HL-60/S4 (cell line): ENCODE results near the gene TBC1D21.

Experiments
- in situ Hi-C: fragments of 300-500 bp; cut with MboI; formaldehyde crosslinking; loops from 2 replicates; pipeline ENCODE4 v1.14.3; 2022; ENCODE audit warnings: low sequenced_read_pairs

The TBC1D21 gene

GRCh38 chr15:73888224-73889041 lies 15.1 kb downstream of the TBC1D21 start:
- in situ Hi-C loops, result no loop called here

- in situ Hi-C loops, result no loop called here
Measured at GRCh38 chr15:73889053-73889761, 15.8 kb downstream of the TBC1D21 start.

DNA sequence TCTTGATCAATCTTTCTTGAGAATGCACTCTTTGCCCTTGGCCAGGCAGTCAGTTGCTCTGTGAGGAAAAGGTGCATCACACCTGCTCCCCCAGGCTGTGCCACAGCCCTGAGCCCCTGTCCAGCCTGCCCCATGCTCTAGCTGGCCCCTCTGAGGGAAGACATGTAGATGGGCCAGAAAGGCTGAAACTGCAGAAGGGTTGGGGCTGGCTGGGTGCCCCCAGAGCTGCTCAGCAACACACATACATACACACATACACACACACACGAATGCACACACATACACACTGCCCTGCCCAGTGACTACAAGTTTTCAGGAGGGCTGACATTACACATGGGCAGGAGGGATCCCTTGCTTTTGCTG lies 16.4 kb downstream of the TBC1D21 start:
- in situ Hi-C loops, result no loop called here

- in situ Hi-C loops, result no loop called here
Measured at GRCh38 chr15:73891328-73892315, 18.3 kb downstream of the TBC1D21 start.

DNA sequence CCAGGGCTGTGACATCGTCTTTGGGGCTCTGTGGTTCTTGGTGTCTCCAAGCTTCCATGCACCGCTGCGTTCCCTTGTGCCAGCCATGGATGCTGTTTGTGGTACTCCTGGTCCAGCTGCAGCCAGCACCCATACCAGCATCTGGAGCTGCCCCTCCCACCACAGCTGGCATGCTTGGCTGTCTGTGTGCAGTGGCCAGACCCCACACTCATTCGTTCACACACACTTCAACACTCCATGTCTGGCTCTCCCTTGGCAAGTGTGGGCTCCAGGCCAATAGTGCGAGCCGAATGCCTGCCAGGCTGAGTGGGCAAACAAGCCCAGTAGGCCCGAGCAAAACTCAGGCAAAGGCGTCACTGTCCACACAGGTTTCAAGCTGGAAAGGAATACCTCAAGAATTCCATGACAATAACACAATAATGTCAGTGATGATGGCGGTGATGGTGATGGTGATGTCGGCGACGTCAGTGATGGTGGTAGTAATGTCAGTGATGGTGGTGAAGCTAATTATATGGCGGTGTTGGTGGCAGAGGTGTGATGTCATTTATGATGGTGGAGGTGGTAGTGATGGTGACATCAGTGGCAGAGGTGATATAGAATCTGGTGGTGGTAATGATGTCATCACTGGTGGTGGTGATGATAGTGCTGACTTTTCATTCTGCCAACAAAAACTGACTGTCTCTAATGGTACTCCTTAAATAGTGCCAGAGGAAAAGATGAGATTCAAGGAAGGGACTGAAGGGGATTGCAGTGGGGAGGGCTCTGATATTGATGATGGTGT lies 19.3 kb downstream of the TBC1D21 start:
- in situ Hi-C loops, result no loop called here

DNA sequence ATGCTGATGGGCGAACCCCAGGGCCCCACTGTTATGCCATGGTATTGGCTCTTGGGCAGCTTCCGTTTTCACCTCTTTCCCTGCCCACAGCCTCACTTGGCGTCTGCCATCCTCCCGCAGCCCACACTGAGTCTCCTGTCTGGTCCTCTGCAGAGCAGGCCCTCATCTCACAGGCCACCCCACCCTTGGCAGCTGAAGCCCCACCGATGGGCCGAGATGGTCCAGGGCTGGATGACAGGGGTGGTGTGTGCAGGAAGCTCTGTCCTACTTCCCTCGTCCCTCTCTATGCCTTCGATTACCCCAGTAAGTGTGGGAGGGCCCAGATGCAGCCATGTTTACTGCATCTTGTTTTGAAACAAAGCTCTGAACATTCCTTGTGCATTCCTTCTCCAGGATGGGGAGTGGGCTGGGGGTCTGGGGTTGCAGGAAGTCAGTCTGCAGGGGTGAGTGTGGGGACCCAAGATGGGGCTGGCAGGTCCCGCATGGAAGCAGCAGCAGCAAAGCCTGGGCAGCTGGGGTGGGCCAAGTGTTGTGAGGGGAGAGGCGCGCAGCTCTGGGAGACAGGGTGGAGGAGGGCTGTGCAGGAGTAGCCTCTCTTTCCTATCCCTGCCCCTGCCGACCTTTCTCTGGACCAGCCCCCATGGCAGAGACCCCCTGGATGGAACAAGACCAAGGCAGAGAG lies 20.9 kb downstream of the TBC1D21 start:
- in situ Hi-C loops, result no loop called here

- in situ Hi-C loops, result no loop called here
Measured at GRCh38 chr15:73897441-73898261, 24.3 kb downstream of the TBC1D21 start.

- in situ Hi-C loops, result no loop called here
Measured at GRCh38 chr15:73899197-73900094, 26.1 kb downstream of the TBC1D21 start.

DNA sequence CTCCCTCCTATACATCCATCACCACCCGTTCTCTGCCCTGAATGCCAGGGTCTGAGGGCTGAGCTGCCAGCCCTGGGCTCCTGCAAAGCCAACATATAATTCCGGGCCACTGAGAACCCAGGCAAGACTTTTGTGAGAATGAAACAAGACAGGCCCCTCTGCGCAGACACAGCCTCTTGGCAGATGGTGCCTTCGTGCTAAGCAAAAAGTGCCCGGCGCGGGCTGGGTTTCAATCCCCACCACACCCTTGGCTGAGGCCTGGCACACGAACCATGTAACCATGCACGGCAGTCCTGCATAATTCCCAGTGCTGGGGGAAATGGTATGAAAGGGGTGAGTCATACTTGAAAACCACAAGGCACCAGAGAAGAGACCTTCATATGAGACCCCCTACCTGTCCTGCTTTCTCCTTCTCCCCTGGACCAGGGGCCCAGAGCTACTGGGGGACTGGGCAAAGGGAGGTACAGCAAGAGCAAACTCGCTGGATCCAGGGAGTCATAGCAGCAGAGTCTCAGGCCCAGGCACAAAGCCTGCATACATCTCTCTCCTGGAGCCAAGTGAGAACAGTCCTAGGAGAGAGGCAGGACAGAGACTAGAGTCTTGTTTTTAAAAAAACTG lies 26.8 kb downstream of the TBC1D21 start:
- in situ Hi-C loops, result no loop called here

GRCh38 chr15:73901126-73901810 lies 27.9 kb downstream of the TBC1D21 start:
- in situ Hi-C loops, result no loop called here

GRCh38 chr15:73902121-73903020 lies 29.0 kb downstream of the TBC1D21 start:
- in situ Hi-C loops, result no loop called here

GRCh38 chr15:73904026-73904815 lies 30.9 kb downstream of the TBC1D21 start:
- in situ Hi-C loops, result no loop called here

GRCh38 chr15:73905225-73905827 lies 32.0 kb downstream of the TBC1D21 start:
- in situ Hi-C loops, result no loop called here

DNA sequence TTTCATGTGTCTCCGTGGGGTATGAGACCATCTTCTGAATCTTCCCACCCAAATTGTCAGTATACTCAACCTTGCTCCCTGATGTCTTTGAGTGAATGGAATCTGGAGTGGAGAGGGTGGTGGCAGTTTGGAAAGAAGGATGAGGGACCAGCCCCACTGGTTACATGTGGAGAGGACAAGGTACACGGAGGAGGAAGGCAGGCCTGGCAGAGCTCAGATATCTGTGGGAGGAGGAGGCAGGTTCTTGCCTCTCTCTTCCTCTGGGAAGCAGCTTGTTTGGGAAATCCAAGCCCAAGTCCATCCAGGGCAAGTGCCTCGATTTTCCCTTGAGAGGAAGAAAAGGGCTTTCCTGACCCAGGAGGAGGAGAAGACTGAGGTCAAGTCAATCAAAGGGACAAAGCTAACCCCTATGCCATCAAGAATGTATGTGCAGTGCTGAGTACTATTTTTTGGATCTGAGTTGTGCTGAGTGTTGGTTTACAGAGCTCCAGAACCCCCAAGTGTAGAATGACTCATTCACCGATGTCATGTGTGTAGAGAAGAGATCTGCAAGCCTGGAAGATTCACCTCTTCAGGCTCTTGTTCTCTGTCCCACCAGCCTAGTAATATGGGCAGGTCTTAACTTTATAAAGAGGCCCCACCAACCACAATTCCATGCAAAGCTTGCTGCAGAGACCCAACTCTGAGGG lies 33.1 kb downstream of the TBC1D21 start:
- in situ Hi-C loops, result no loop called here
